ENCODE data around the gene OR10Z1.

OR10Z1 gene

DNA sequence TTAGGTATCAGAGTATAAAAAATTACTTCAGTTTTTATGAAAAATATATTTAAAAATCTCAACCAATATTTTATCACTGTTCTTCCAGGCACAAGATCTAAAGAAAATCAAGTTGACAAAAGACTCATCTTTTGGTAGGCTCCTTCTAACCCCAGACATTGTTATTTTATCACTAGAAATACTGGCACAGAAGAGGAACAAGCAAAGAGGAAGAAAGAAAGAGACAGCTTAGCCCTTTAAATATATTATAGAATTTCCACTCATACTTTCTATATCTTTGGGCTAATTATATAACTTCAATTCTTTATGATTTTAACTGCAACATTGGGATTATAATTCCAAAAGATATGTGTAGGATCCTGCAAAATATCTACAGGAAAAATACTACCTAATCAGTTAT is 49.0 kb downstream of the OR10Z1 start:
- H3K9ac ChIP-seq (ENCODE audit: low read depth in 1 of 2, low read length in 2 of 2) = no peak overlapping the region
- no peaks in the 10 kb centered on the region for H3K36me3 ChIP-seq (ENCODE audit: control insufficient read depth in 2 of 2, insufficient read depth in 2 of 2, low read length in 2 of 2)
- no peaks in the 10 kb centered on the region for H3K9me3 ChIP-seq (ENCODE audit: control insufficient read depth in 2 of 2, low read length in 2 of 2)
- no peak overlapping the region for H3K4me3 ChIP-seq (ENCODE audit: low read length in 2 of 2)
- H3K27ac ChIP-seq (ENCODE audit: low read depth in 2 of 2, low read length in 2 of 2) = no peak overlapping the region
- no peaks in the 10 kb centered on the region for H3K27me3 ChIP-seq (ENCODE audit: control insufficient read depth in 2 of 2, insufficient read depth in 2 of 2, low read length in 2 of 2)
- H3K4me1 ChIP-seq (ENCODE audit: control insufficient read depth in 2 of 2, insufficient read depth in 2 of 2, low read length in 2 of 2) = no peaks in the 10 kb centered on the region

DNA sequence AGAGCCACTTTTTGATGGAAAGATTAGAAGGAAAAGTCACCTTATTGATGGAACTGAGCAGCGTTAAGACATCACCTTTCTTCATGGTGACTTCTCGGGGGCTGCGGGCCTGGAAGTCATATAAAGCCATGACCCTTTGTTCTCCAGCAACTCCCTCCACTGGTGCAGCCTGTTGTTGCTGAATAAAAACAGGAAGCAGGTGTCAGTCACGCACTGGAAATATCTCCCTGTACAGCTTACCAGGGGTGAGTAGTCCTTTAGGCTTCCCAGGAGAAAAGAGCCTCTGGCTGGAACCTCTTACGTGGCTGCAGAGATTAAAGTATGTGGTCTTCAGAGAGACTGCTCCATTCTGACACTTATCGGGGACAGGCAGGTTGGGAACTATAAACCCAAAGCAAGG is 49.5 kb downstream of the OR10Z1 start:
- Histone ChIP-seq H3K36me3 (ENCODE audit: control insufficient read depth in 2 of 2, insufficient read depth in 2 of 2, low read length in 2 of 2) (no peaks in the 10 kb centered on the region), H3K27ac (ENCODE audit: low read depth in 2 of 2, low read length in 2 of 2) (no peak overlapping the region), H3K4me1 (ENCODE audit: control insufficient read depth in 2 of 2, insufficient read depth in 2 of 2, low read length in 2 of 2) (no peaks in the 10 kb centered on the region), H3K4me3 (ENCODE audit: low read length in 2 of 2) (no peak overlapping the region), H3K9ac (ENCODE audit: low read depth in 1 of 2, low read length in 2 of 2) (no peak overlapping the region), H3K27me3 (ENCODE audit: control insufficient read depth in 2 of 2, insufficient read depth in 2 of 2, low read length in 2 of 2) (no peaks in the 10 kb centered on the region), H3K9me3 (ENCODE audit: control insufficient read depth in 2 of 2, low read length in 2 of 2) (no peaks in the 10 kb centered on the region)

All from mucosa of rectum (tissue), 2 donors.